ENCODE data around the gene CCDC30.

Gene CCDC30

GRCh38 chr1:42462828-42463763, at the start of gene CCDC30:
CCDC30 (plus strand) TSS chr1:42463286; CDS start chr1:42480552, 17,266 bp downstream.
- peak; percentile 97 for DNase-seq

- no peak for DNase-seq
These were observed 48.3 kb upstream of the CCDC30 start for GRCh38 chr1:42414551-42415496.

GRCh38 chr1:42417166-42417565, 45.9 kb upstream of the CCDC30 start:
- DNase-seq = no peak

- DNase-seq = no peak
These were observed 44.6 kb upstream of the CCDC30 start for GRCh38 chr1:42418516-42418915.

GRCh38 chr1:42419126-42419821, 43.8 kb upstream of the CCDC30 start:
- DNase-seq = peak; percentile 30

- no peak for DNase-seq
These were observed 43.0 kb upstream of the CCDC30 start for GRCh38 chr1:42420121-42420520.

- peak; percentile 79 for DNase-seq
These were observed 42.0 kb upstream of the CCDC30 start for GRCh38 chr1:42420911-42421585.

GRCh38 chr1:42422737-42423136, 40.3 kb upstream of the CCDC30 start:
- no peak for DNase-seq

GRCh38 chr1:42423681-42424080, 39.4 kb upstream of the CCDC30 start:
- DNase-seq = no peak

- DNase-seq = no peak
These were observed 38.9 kb upstream of the CCDC30 start for GRCh38 chr1:42424201-42424600.

GRCh38 chr1:42427240-42427639, 35.8 kb upstream of the CCDC30 start:
- no peak for DNase-seq

- no peak for DNase-seq
These were observed 33.5 kb upstream of the CCDC30 start for GRCh38 chr1:42429603-42430002.

- DNase-seq = no peak
These were observed 32.6 kb upstream of the CCDC30 start for GRCh38 chr1:42430286-42431135.

- no peak for DNase-seq
These were observed 31.6 kb upstream of the CCDC30 start for GRCh38 chr1:42431514-42431913.

GRCh38 chr1:42432714-42433113, 30.4 kb upstream of the CCDC30 start:
- no peak for DNase-seq

GRCh38 chr1:42433369-42433768, 29.7 kb upstream of the CCDC30 start:
- DNase-seq = no peak

GRCh38 chr1:42434340-42434739, 28.7 kb upstream of the CCDC30 start:
- no peak for DNase-seq

GRCh38 chr1:42439940-42440339, 23.1 kb upstream of the CCDC30 start:
- no peak for DNase-seq

- DNase-seq = no peak
These were observed 20.4 kb upstream of the CCDC30 start for GRCh38 chr1:42442662-42443061.

- DNase-seq = no peak
These were observed 13.8 kb upstream of the CCDC30 start for GRCh38 chr1:42449256-42449655.

GRCh38 chr1:42450061-42450460, 13.0 kb upstream of the CCDC30 start:
- DNase-seq = no peak

Measured in NCI-H510A (cell line).